Neutrophil (primary cell): Measurements from ENCODE around the gene RETN.

Experiments used
- H3K27ac ChIP-seq: fragments of 200-600 bp; sonication (generic); 2 replicates; pipeline ENCODE4 v1.5.1; 2016; ENCODE audit warnings: mild to moderate bottlenecking, moderate library complexity
- H3K27me3 ChIP-seq: fragments of 200-600 bp; sonication (generic); 2 replicates; pipeline ENCODE4 v1.6.0; 2016; ENCODE audit warnings: mild to moderate bottlenecking
- H3K36me3 ChIP-seq: fragments of 200-600 bp; sonication (generic); 2 replicates; pipeline ENCODE4 v1.5.1; 2017
- H3K4me1 ChIP-seq, 2 experiments: fragments of 200-600 bp in 1 of 2; sonication (generic) in 1 of 2; 1 replicate in 1 of 2; 2 replicates in 1 of 2; pipeline versions ENCODE4 v1.5.1 to v1.6.1; 2013 to 2016; ENCODE audit warnings: low read depth in 1 of 2, low read length in 1 of 2, mild to moderate bottlenecking in 1 of 2, moderate library complexity in 1 of 2; ENCODE audit not compliant: control insufficient read depth in 1 of 2, insufficient read depth in 1 of 2
- H3K4me3 ChIP-seq, 2 experiments: fragments of 200-600 bp in 1 of 2; sonication (generic) in 1 of 2; 1 replicate in 1 of 2; 2 replicates in 1 of 2; pipeline ENCODE4 v1.5.1; 2013 to 2016; ENCODE audit warnings: low read depth in 1 of 2, low read length in 1 of 2, mild to moderate bottlenecking in 1 of 2, moderate library complexity in 1 of 2
- H3K9me3 ChIP-seq: fragments of 200-600 bp; sonication (generic); 2 replicates; pipeline ENCODE4 v1.5.1; 2016
- CTCF ChIP-seq: fragments of 200-600 bp; sonication (generic); IDR thresholded peaks from 2 replicates; pipeline ENCODE4 v1.5.1; 2016; ENCODE audit warnings: antibody characterized with exemption

The RETN gene

GRCh38 chr19:7657131-7657751 lies 11.6 kb upstream of the RETN start:
- no peaks in the 10 kb centered on the region for H3K27me3 ChIP-seq
- H3K4me3 ChIP-seq: peak overlapping the region; percentile 48 to 55
- H3K4me1 ChIP-seq: peaks cover 70 to 74% of the 10 kb centered on the region in 2 experiments
- TF ChIP-seq CTCF: no peak
- H3K27ac ChIP-seq: peak overlapping the region; percentile 91
- H3K36me3 ChIP-seq: no peaks in the 10 kb centered on the region
- H3K9me3 ChIP-seq: no peaks in the 10 kb centered on the region

GRCh38 chr19:7658219-7658686 lies 10.6 kb upstream of the RETN start:
- peak overlapping the region; percentile 91 for H3K27ac ChIP-seq
- no peak for TF ChIP-seq CTCF

GRCh38 chr19:7661744-7662538 lies 6.9 kb upstream of the RETN start:
- no peaks in the 10 kb centered on the region for H3K36me3 ChIP-seq
- peaks cover 23 to 36% of the 10 kb centered on the region in 2 experiments for H3K4me1 ChIP-seq
- H3K4me3 ChIP-seq: no peak overlapping the region
- TF ChIP-seq CTCF: no peak
- H3K27ac ChIP-seq: no peak overlapping the region
- no peaks in the 10 kb centered on the region for H3K27me3 ChIP-seq
- no peaks in the 10 kb centered on the region for H3K9me3 ChIP-seq

More at GRCh38 chr19:7658219-7658686, 10.6 kb upstream of the RETN start:
- H3K27me3 ChIP-seq: no peaks in the 10 kb centered on the region
- peak overlapping the region; percentile 48 to 55 for H3K4me3 ChIP-seq
- peaks cover 60 to 64% of the 10 kb centered on the region in 2 experiments for H3K4me1 ChIP-seq
- no peaks in the 10 kb centered on the region for H3K9me3 ChIP-seq
- no peaks in the 10 kb centered on the region for H3K36me3 ChIP-seq

- no peaks in the 10 kb centered on the region for H3K9me3 ChIP-seq
- H3K27ac ChIP-seq: no peak overlapping the region
- no peak overlapping the region for H3K4me3 ChIP-seq
- H3K36me3 ChIP-seq: no peaks in the 10 kb centered on the region
- TF ChIP-seq CTCF: no peak
- no peaks in the 10 kb centered on the region for H3K27me3 ChIP-seq
- peaks cover 16 to 29% of the 10 kb centered on the region in 2 experiments for H3K4me1 ChIP-seq
Measured at GRCh38 chr19:7662657-7663056, 6.2 kb upstream of the RETN start.

- no peaks in the 10 kb centered on the region for H3K36me3 ChIP-seq
- no peaks in the 10 kb centered on the region for H3K9me3 ChIP-seq
- H3K27ac ChIP-seq: no peak overlapping the region
- no peak overlapping the region for H3K4me3 ChIP-seq
- peaks cover 13 to 28% of the 10 kb centered on the region in 2 experiments for H3K4me1 ChIP-seq
- TF ChIP-seq CTCF: no peak
- no peaks in the 10 kb centered on the region for H3K27me3 ChIP-seq
Measured at GRCh38 chr19:7663706-7664105, 5.1 kb upstream of the RETN start.
